Measurements from ENCODE around the gene DHX38. TPM values are rescaled to one million over a fixed set of nuclear protein-coding genes. Genes with fewer than 3 reads are reported as not detected.

DHX38 gene
- total and polyA plus RNA-seq, 5 donors, result 27.7 to 45.9 (median 41.5) TPM

- Histone ChIP-seq H3K27ac (ENCODE audit: low read length) (no peak overlapping the region), H3K9me3 (ENCODE audit: control insufficient read depth, low read length) (no peaks in the 10 kb centered on the region), H3K4me1 (ENCODE audit: control insufficient read depth, insufficient read depth, low read length) (no peaks in the 10 kb centered on the region), H3K4me3 (ENCODE audit: low read length) (no peak overlapping the region), H3K27me3 (ENCODE audit: control insufficient read depth, insufficient read depth) (no peaks in the 10 kb centered on the region)
- intact Hi-C loops (cut with DNase I), result no loop called here
- ATAC-seq (no peak), DNase-seq (no peak)
- 89% methylated on average over 16 of the region's 16 CpGs for WGBS
Observed at GRCh38 chr16:72108353-72109102, 14.9 kb downstream of the DHX38 start.

GRCh38 chr16:72109300-72109699, 15.7 kb downstream of the DHX38 start:
- 95% methylated on average over 12 of the region's 12 CpGs for WGBS
- H3K4me3 ChIP-seq (ENCODE audit: low read length), result no peak overlapping the region
- H3K4me1 ChIP-seq (ENCODE audit: control insufficient read depth, insufficient read depth, low read length), result no peaks in the 10 kb centered on the region
- H3K27me3 ChIP-seq (ENCODE audit: control insufficient read depth, insufficient read depth), result no peaks in the 10 kb centered on the region
- DNase-seq (no peak), ATAC-seq (no peak)
- H3K27ac ChIP-seq (ENCODE audit: low read length), result no peak overlapping the region
- no peaks in the 10 kb centered on the region for H3K9me3 ChIP-seq (ENCODE audit: control insufficient read depth, low read length)
- intact Hi-C loops (cut with DNase I), result no loop called here

- ATAC-seq, result no peak
- Histone ChIP-seq H3K9me3 (ENCODE audit: control insufficient read depth, low read length) (no peaks in the 10 kb centered on the region), H3K27me3 (ENCODE audit: control insufficient read depth, insufficient read depth) (no peaks in the 10 kb centered on the region), H3K4me3 (ENCODE audit: low read length) (no peak overlapping the region), H3K4me1 (ENCODE audit: control insufficient read depth, insufficient read depth, low read length) (no peaks in the 10 kb centered on the region), H3K27ac (ENCODE audit: low read length) (no peak overlapping the region)
- WGBS, result 91% methylated on average over 12 of the region's 12 CpGs
- intact Hi-C loops (cut with DNase I), result no loop called here
- no peak for DNase-seq
Observed at GRCh38 chr16:72109966-72110530, 16.4 kb downstream of the DHX38 start.

GRCh38 chr16:72110662-72111615, 17.3 kb downstream of the DHX38 start:
- Histone ChIP-seq H3K9me3 (ENCODE audit: control insufficient read depth, low read length) (no peaks in the 10 kb centered on the region), H3K4me1 (ENCODE audit: control insufficient read depth, insufficient read depth, low read length) (no peaks in the 10 kb centered on the region), H3K27ac (ENCODE audit: low read length) (no peak overlapping the region), H3K4me3 (ENCODE audit: low read length) (no peak overlapping the region), H3K27me3 (ENCODE audit: control insufficient read depth, insufficient read depth) (no peaks in the 10 kb centered on the region)
- DNase-seq (no peak), ATAC-seq (no peak)
- intact Hi-C loops (cut with DNase I), result no loop called here
- WGBS, result 93% methylated on average over 23 of the region's 23 CpGs

GRCh38 chr16:72111657-72112451, 18.2 kb downstream of the DHX38 start:
- ATAC-seq, result peak in 1 of 2 donors; percentile 10
- Histone ChIP-seq H3K4me3 (ENCODE audit: low read length) (no peak overlapping the region), H3K27me3 (ENCODE audit: control insufficient read depth, insufficient read depth) (no peaks in the 10 kb centered on the region), H3K4me1 (ENCODE audit: control insufficient read depth, insufficient read depth, low read length) (no peaks in the 10 kb centered on the region), H3K9me3 (ENCODE audit: control insufficient read depth, low read length) (no peaks in the 10 kb centered on the region), H3K27ac (ENCODE audit: low read length) (no peak overlapping the region)
- intact Hi-C loops (cut with DNase I), result no loop called here
- no peak for DNase-seq
- 75% methylated on average over 19 of the region's 19 CpGs for WGBS

- Histone ChIP-seq H3K4me1 (ENCODE audit: control insufficient read depth, insufficient read depth, low read length) (no peaks in the 10 kb centered on the region), H3K4me3 (ENCODE audit: low read length) (no peak overlapping the region), H3K9me3 (ENCODE audit: control insufficient read depth, low read length) (no peaks in the 10 kb centered on the region), H3K27me3 (ENCODE audit: control insufficient read depth, insufficient read depth) (no peaks in the 10 kb centered on the region), H3K27ac (ENCODE audit: low read length) (no peak overlapping the region)
- no peak for ATAC-seq
- peak in 1 of 3 donors; percentile 37 for DNase-seq
- intact Hi-C loops (cut with DNase I), result no loop called here
- WGBS, result 93% methylated on average over 15 of the region's 15 CpGs
Observed at GRCh38 chr16:72112452-72112792, 18.8 kb downstream of the DHX38 start.

GRCh38 chr16:72112906-72113615, 19.4 kb downstream of the DHX38 start:
- no peak overlapping the region for H3K27ac ChIP-seq (ENCODE audit: low read length)
- H3K4me1 ChIP-seq (ENCODE audit: control insufficient read depth, insufficient read depth, low read length), result no peaks in the 10 kb centered on the region
- intact Hi-C loops (cut with DNase I), result no loop called here
- no peaks in the 10 kb centered on the region for H3K27me3 ChIP-seq (ENCODE audit: control insufficient read depth, insufficient read depth)
- DNase-seq (no peak), ATAC-seq (peak in 1 of 2 donors; percentile 16)
- H3K9me3 ChIP-seq (ENCODE audit: control insufficient read depth, low read length), result no peaks in the 10 kb centered on the region
- no peak overlapping the region for H3K4me3 ChIP-seq (ENCODE audit: low read length)
- WGBS, result 93% methylated on average over 7 of the region's 7 CpGs

- Histone ChIP-seq H3K4me3 (ENCODE audit: low read length) (no peak overlapping the region), H3K4me1 (ENCODE audit: control insufficient read depth, insufficient read depth, low read length) (no peaks in the 10 kb centered on the region), H3K27me3 (ENCODE audit: control insufficient read depth, insufficient read depth) (no peaks in the 10 kb centered on the region), H3K27ac (ENCODE audit: low read length) (no peak overlapping the region), H3K9me3 (ENCODE audit: control insufficient read depth, low read length) (no peaks in the 10 kb centered on the region)
- intact Hi-C loops (cut with DNase I), result no loop called here
- no peak for DNase-seq
- ATAC-seq, result peak; percentile 8 to 17
Observed at GRCh38 chr16:72113616-72113945, 19.9 kb downstream of the DHX38 start.

- no peak for ATAC-seq
Observed at GRCh38 chr16:72120026-72120425, 26.4 kb downstream of the DHX38 start.

GRCh38 chr16:72122308-72122707, 28.7 kb downstream of the DHX38 start:
- ATAC-seq (no peak), DNase-seq (no peak)
- no peaks in the 10 kb centered on the region for H3K4me1 ChIP-seq (ENCODE audit: control insufficient read depth, insufficient read depth, low read length)
- H3K27me3 ChIP-seq (ENCODE audit: control insufficient read depth, insufficient read depth), result no peaks in the 10 kb centered on the region
- intact Hi-C loops (cut with DNase I), result loop anchor here in 1 of 4 donors (10.0 kb wide), 1 partner anchor 1762 kb away; no protein-coding TSS in a partner anchor
- H3K4me3 ChIP-seq (ENCODE audit: low read length), result no peak overlapping the region
- 95% methylated on average over 2 of the region's 2 CpGs for WGBS
- no peaks in the 10 kb centered on the region for H3K9me3 ChIP-seq (ENCODE audit: control insufficient read depth, low read length)
- no peak overlapping the region for H3K27ac ChIP-seq (ENCODE audit: low read length)

More at GRCh38 chr16:72120026-72120425, 26.4 kb downstream of the DHX38 start:
- Histone ChIP-seq H3K4me1 (ENCODE audit: control insufficient read depth, insufficient read depth, low read length) (no peaks in the 10 kb centered on the region), H3K9me3 (ENCODE audit: control insufficient read depth, low read length) (no peaks in the 10 kb centered on the region), H3K4me3 (ENCODE audit: low read length) (no peak overlapping the region), H3K27ac (ENCODE audit: low read length) (no peak overlapping the region), H3K27me3 (ENCODE audit: control insufficient read depth, insufficient read depth) (no peaks in the 10 kb centered on the region)
- intact Hi-C loops (cut with DNase I), result loop anchor here in 1 of 4 donors (10.0 kb wide), 1 partner anchor 1765 kb away; no protein-coding TSS in a partner anchor
- no peak for DNase-seq
- 84% methylated on average over 5 of the region's 5 CpGs for WGBS
